Liver (tissue), 3 donors: ENCODE data around the gene ARIH1.

Experiments
- EGR1 ChIP-seq, 2 donors: IDR thresholded peaks; 2 replicates each; pipeline ENCODE4 v1.6.1; 2016 to 2018; ENCODE audit warnings: antibody characterized with exemption in 2 of 2, low read depth in 2 of 2
- GABPA ChIP-seq, 2 donors: IDR thresholded peaks in 1 of 2; conservative IDR thresholded peaks in 1 of 2; 2 replicates each; pipeline ENCODE4 v1.6.1; 2016; ENCODE audit warnings: antibody characterized with exemption in 2 of 2, mild to moderate bottlenecking in 1 of 2, moderate library complexity in 1 of 2
- HNF4A ChIP-seq, 2 donors: conservative IDR thresholded peaks; 2 replicates each; pipeline ENCODE4 v1.6.1; 2016; ENCODE audit warnings: antibody characterized with exemption in 2 of 2, mild to moderate bottlenecking in 2 of 2
- HNF4G ChIP-seq: IDR thresholded peaks from 2 replicates; pipeline ENCODE4 v1.6.1; 2016; ENCODE audit warnings: antibody characterized with exemption
- RAD21 ChIP-seq, 2 donors: IDR thresholded peaks; 2 replicates each; pipeline ENCODE4 v1.6.1; 2016; ENCODE audit warnings: antibody characterized with exemption in 2 of 2, mild to moderate bottlenecking in 2 of 2
- SP1 ChIP-seq: IDR thresholded peaks from 2 replicates; pipeline ENCODE4 v1.6.1; 2018; ENCODE audit warnings: antibody characterized with exemption, mild to moderate bottlenecking
- TAF1 ChIP-seq: conservative IDR thresholded peaks from 2 replicates; pipeline ENCODE4 v1.6.1; 2016; ENCODE audit warnings: antibody characterized with exemption, mild to moderate bottlenecking
- YY1 ChIP-seq: IDR thresholded peaks from 2 replicates; pipeline ENCODE4 v1.6.1; 2016; ENCODE audit warnings: antibody characterized with exemption, mild to moderate bottlenecking
- TF ChIP-seq, protein P1 (sequence below): fragments of 150-350 bp; IDR thresholded peaks from 2 replicates; pipeline ENCODE4 v1.5.1; 2017; ENCODE audit warnings: improper control_type of control experiment, low read depth, low read length; ENCODE audit not compliant: missing input control
- TF ChIP-seq, protein P2 (sequence below): IDR thresholded peaks from 2 replicates; pipeline ENCODE4 v1.6.1; 2016; ENCODE audit warnings: antibody characterized with exemption
- TF ChIP-seq, protein P3 (sequence below): IDR thresholded peaks from 2 replicates; pipeline ENCODE4 v1.6.1; 2016; ENCODE audit warnings: antibody characterized with exemption, mild to moderate bottlenecking
- TF ChIP-seq, protein P4 (sequence below): IDR thresholded peaks from 2 replicates; pipeline ENCODE4 v1.6.1; 2016; ENCODE audit warnings: antibody characterized with exemption
- donor health status: healthy.
- donor health status: healthy.

DNA sequence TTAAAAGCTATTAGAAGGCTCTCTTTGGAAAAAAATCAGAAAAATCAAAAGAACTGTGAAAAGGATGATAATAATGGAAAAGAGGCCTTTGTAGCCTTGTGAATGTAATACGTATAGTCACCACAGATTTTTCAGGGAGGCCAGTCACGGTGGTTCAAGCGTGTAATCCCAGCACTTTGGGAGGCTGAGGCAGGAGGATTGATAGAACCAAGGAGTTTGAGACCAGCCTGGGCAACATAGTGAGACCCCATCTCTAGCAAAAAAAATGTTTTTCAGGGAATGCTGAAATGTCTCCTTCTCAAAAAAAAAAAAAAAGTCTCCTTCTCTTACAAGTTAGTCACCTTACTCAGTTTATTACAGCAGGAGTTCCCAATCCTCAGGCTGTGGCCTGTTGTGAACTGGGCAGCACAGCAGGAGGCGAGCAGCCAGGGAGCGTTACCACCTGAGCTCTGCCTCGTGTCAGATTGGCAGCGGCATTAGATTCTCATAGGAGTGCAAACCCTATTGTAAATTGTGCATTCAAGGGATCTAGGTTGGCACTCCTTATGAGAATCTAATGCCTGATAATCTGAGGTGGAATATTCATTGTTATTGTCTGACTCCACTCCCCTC, 15.9 kb downstream of the ARIH1 start:
- TF ChIP-seq RAD21 (IDR thresholded peaks at IDR 0.05), result no peak
- TF ChIP-seq, protein P1, sequence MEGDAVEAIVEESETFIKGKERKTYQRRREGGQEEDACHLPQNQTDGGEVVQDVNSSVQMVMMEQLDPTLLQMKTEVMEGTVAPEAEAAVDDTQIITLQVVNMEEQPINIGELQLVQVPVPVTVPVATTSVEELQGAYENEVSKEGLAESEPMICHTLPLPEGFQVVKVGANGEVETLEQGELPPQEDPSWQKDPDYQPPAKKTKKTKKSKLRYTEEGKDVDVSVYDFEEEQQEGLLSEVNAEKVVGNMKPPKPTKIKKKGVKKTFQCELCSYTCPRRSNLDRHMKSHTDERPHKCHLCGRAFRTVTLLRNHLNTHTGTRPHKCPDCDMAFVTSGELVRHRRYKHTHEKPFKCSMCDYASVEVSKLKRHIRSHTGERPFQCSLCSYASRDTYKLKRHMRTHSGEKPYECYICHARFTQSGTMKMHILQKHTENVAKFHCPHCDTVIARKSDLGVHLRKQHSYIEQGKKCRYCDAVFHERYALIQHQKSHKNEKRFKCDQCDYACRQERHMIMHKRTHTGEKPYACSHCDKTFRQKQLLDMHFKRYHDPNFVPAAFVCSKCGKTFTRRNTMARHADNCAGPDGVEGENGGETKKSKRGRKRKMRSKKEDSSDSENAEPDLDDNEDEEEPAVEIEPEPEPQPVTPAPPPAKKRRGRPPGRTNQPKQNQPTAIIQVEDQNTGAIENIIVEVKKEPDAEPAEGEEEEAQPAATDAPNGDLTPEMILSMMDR, result no peak
- no peak for TF ChIP-seq EGR1 (IDR thresholded peaks at IDR 0.05; ENCODE audit: low read depth in 2 of 2)
- TF ChIP-seq, protein P2, sequence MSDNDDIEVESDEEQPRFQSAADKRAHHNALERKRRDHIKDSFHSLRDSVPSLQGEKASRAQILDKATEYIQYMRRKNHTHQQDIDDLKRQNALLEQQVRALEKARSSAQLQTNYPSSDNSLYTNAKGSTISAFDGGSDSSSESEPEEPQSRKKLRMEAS, result no peak
- TF ChIP-seq YY1, result no peak
- TF ChIP-seq, protein P3, sequence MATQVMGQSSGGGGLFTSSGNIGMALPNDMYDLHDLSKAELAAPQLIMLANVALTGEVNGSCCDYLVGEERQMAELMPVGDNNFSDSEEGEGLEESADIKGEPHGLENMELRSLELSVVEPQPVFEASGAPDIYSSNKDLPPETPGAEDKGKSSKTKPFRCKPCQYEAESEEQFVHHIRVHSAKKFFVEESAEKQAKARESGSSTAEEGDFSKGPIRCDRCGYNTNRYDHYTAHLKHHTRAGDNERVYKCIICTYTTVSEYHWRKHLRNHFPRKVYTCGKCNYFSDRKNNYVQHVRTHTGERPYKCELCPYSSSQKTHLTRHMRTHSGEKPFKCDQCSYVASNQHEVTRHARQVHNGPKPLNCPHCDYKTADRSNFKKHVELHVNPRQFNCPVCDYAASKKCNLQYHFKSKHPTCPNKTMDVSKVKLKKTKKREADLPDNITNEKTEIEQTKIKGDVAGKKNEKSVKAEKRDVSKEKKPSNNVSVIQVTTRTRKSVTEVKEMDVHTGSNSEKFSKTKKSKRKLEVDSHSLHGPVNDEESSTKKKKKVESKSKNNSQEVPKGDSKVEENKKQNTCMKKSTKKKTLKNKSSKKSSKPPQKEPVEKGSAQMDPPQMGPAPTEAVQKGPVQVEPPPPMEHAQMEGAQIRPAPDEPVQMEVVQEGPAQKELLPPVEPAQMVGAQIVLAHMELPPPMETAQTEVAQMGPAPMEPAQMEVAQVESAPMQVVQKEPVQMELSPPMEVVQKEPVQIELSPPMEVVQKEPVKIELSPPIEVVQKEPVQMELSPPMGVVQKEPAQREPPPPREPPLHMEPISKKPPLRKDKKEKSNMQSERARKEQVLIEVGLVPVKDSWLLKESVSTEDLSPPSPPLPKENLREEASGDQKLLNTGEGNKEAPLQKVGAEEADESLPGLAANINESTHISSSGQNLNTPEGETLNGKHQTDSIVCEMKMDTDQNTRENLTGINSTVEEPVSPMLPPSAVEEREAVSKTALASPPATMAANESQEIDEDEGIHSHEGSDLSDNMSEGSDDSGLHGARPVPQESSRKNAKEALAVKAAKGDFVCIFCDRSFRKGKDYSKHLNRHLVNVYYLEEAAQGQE, result no peak
- TF ChIP-seq GABPA (IDR thresholded peaks at IDR 0.05 in 1 of 2, conservative IDR thresholded peaks at IDR 0.05 in 1 of 2), result no peak
- no peak for TF ChIP-seq TAF1
- TF ChIP-seq, protein P4, sequence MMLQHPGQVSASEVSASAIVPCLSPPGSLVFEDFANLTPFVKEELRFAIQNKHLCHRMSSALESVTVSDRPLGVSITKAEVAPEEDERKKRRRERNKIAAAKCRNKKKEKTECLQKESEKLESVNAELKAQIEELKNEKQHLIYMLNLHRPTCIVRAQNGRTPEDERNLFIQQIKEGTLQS, result no peak
- TF ChIP-seq HNF4A (conservative IDR thresholded peaks at IDR 0.05), result no peak
- no peak for TF ChIP-seq HNF4G
- no peak for TF ChIP-seq SP1
